ENCODE results near the gene HDAC8.
"Not testable (repeated sequence)": the region's sequence is repeated elsewhere in the genome, so short reads cannot be mapped to it uniquely, and the experiment has no call there.

The HDAC8 gene

GRCh38 chrX:72572248-72573157 is at the start of gene HDAC8:
TSS of gene HDAC8 (minus strand) at chrX:72572843. CDS start at chrX:72572761, 82 bp downstream.
- FAIRE-seq: no peak

- no peak for FAIRE-seq
Measured at GRCh38 chrX:72621625-72622485, 49.2 kb upstream of the HDAC8 start.

- FAIRE-seq: no peak
Measured at GRCh38 chrX:72621163-72621562, 48.5 kb upstream of the HDAC8 start.

GRCh38 chrX:72620550-72621145 is 48.0 kb upstream of the HDAC8 start:
- FAIRE-seq: no peak

GRCh38 chrX:72609313-72609712 is 36.7 kb upstream of the HDAC8 start:
- FAIRE-seq: no peak

GRCh38 chrX:72604705-72605104 is 32.1 kb upstream of the HDAC8 start:
- FAIRE-seq: no peak

GRCh38 chrX:72604112-72604511 is 31.5 kb upstream of the HDAC8 start:
- no peak for FAIRE-seq

GRCh38 chrX:72591038-72591437 is 18.4 kb upstream of the HDAC8 start:
- FAIRE-seq: not testable (repeated sequence)

- no peak for FAIRE-seq
Measured at GRCh38 chrX:72584163-72584562, 11.5 kb upstream of the HDAC8 start.

GRCh38 chrX:72576141-72576894 is 3.7 kb upstream of the HDAC8 start:
- no peak for FAIRE-seq

- FAIRE-seq: no peak
Measured at GRCh38 chrX:72573158-72573511, 492 bp upstream of the HDAC8 start.

GRCh38 chrX:72569786-72570185 is 2.9 kb downstream of the HDAC8 start:
- FAIRE-seq: no peak

- FAIRE-seq: no peak
Measured at GRCh38 chrX:72568406-72569092, 4.1 kb downstream of the HDAC8 start.

- no peak for FAIRE-seq
Measured at GRCh38 chrX:72566448-72566847, 6.2 kb downstream of the HDAC8 start.

- FAIRE-seq: not testable (repeated sequence)
Measured at GRCh38 chrX:72559655-72560054, 13.0 kb downstream of the HDAC8 start.

GRCh38 chrX:72554448-72555140 is 18.0 kb downstream of the HDAC8 start:
- no peak for FAIRE-seq

GRCh38 chrX:72552443-72552842 is 20.2 kb downstream of the HDAC8 start:
- not testable (repeated sequence) for FAIRE-seq

GRCh38 chrX:72545990-72546389 is 26.7 kb downstream of the HDAC8 start:
- FAIRE-seq: no peak

- FAIRE-seq: peak; percentile 58
Measured at GRCh38 chrX:72540318-72540717, 32.3 kb downstream of the HDAC8 start.

GRCh38 chrX:72539822-72540221 is 32.8 kb downstream of the HDAC8 start:
- FAIRE-seq: no peak

- FAIRE-seq: no peak
Measured at GRCh38 chrX:72536542-72536941, 36.1 kb downstream of the HDAC8 start.
